Measurements from ENCODE around the gene GUK1.

GRCh38 chr1:228094432-228095016 lies 45.6 kb upstream of the GUK1 start:
- TF ChIP-seq CEBPB (IDR thresholded peaks at IDR 0.05): no peak
- no peak for TF ChIP-seq REST (IDR thresholded peaks at IDR 0.05; ENCODE audit: low read depth)
- no peak for TF ChIP-seq EP300 (IDR thresholded peaks at IDR 0.05; ENCODE audit: borderline replicate concordance)
- no peak for TF ChIP-seq USF1 (IDR thresholded peaks at IDR 0.05)
- no peak for TF ChIP-seq MAX (IDR thresholded peaks at IDR 0.05)
- TF ChIP-seq YY1 (IDR thresholded peaks at IDR 0.05; ENCODE audit: low read depth): no peak
- TF ChIP-seq CREB1 (IDR thresholded peaks at IDR 0.05; ENCODE audit: low read depth): no peak
- no peak for TF ChIP-seq ZBTB7A (IDR thresholded peaks at IDR 0.05; ENCODE audit: low read depth)
- TF ChIP-seq TAF1 (IDR thresholded peaks at IDR 0.05; ENCODE audit: low read depth): no peak
- no peak for TF ChIP-seq RAD21 (IDR thresholded peaks at IDR 0.05; ENCODE audit: low read depth)
- TF ChIP-seq EGR1 (IDR thresholded peaks at IDR 0.05): no peak
